ENCODE measurements around the gene AGPAT2.

The AGPAT2 gene

DNA sequence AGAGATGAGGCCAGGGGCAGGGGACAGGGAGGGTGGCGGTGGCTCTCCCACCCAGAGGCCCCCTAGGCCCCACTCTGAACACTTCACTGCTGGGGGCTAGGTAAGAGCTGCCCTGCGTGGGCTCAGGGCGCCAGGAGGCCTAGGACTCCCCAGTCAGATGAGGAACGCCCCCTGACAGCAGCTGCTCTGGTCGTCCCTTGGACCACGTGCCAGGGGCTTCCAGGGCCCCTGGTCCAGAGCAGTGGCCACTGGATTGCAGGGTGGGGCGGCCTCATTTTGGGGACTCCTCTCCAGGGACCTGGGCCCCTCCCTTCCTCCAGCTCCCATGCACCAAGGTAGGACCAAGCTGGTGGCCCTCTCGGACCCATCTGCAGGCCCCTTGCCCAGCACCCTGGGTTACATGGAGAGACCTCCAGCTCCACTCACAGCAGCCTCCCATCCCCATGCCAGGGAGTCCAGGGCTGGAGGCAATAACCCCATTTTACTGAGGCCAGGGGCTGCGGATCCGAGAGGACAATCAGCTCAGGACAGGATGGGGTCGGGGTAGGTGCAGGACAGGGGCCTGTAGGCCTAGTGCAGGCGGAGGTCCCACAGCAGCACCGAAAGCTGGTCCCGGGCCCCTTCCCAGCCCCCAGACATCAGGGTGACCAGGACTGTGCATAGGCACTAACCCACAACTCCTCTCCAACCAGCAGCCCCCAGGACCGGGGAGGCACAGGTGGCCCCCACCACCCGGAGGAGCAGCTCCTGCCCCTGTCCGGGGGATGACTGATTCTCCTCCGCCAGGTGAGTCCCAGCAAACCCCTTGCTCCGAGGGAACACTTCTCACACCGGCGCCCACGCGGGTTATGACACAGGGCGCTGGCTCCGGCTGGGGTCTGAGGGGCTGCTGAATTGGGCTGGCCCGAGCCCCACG lies 23.0 kb downstream of the AGPAT2 start:
- TF ChIP-seq SIN3A (IDR thresholded peaks at IDR 0.05; ENCODE audit: borderline replicate concordance, insufficient read depth, low read length) (no peak), REST (IDR thresholded peaks at IDR 0.05; ENCODE audit: insufficient read depth in 1 of 2, low read depth in 2 of 2, low read length in 2 of 2) (no peak), FOXP2 (optimal IDR thresholded peaks at IDR 0.05; ENCODE audit: borderline replicate concordance, extremely low read depth, extremely low read length, insufficient read depth) (no peak), POLR2AphosphoS5 (IDR thresholded peaks at IDR 0.05; ENCODE audit: low read depth, low read length) (no peak), TAF1 (IDR thresholded peaks at IDR 0.05; ENCODE audit: borderline replicate concordance, insufficient read depth, low read length) (no peak)

- no peak for TF ChIP-seq TAF1 (IDR thresholded peaks at IDR 0.05; ENCODE audit: borderline replicate concordance, insufficient read depth, low read length)
- TF ChIP-seq SIN3A (IDR thresholded peaks at IDR 0.05; ENCODE audit: borderline replicate concordance, insufficient read depth, low read length): no peak
- TF ChIP-seq FOXP2 (optimal IDR thresholded peaks at IDR 0.05; ENCODE audit: borderline replicate concordance, extremely low read depth, extremely low read length, insufficient read depth): no peak
- no peak for TF ChIP-seq REST (IDR thresholded peaks at IDR 0.05; ENCODE audit: insufficient read depth in 1 of 2, low read depth in 2 of 2, low read length in 2 of 2)
- TF ChIP-seq POLR2AphosphoS5 (IDR thresholded peaks at IDR 0.05; ENCODE audit: low read depth, low read length): no peak
Measured at GRCh38 chr9:136662656-136663581, 24.3 kb downstream of the AGPAT2 start, which contains the start of gene EGFL7. EGFL7 (plus strand) TSS chr9:136662916; CDS start chr9:136668283, 5,367 bp downstream.

GRCh38 chr9:136662326-136662655 lies 25.0 kb downstream of the AGPAT2 start:
- TF ChIP-seq FOXP2 (optimal IDR thresholded peaks at IDR 0.05; ENCODE audit: borderline replicate concordance, extremely low read depth, extremely low read length, insufficient read depth) (no peak), POLR2AphosphoS5 (IDR thresholded peaks at IDR 0.05; ENCODE audit: low read depth, low read length) (no peak), SIN3A (IDR thresholded peaks at IDR 0.05; ENCODE audit: borderline replicate concordance, insufficient read depth, low read length) (no peak), REST (IDR thresholded peaks at IDR 0.05; ENCODE audit: insufficient read depth in 1 of 2, low read depth in 2 of 2, low read length in 2 of 2) (no peak), TAF1 (IDR thresholded peaks at IDR 0.05; ENCODE audit: borderline replicate concordance, insufficient read depth, low read length) (no peak)

DNA sequence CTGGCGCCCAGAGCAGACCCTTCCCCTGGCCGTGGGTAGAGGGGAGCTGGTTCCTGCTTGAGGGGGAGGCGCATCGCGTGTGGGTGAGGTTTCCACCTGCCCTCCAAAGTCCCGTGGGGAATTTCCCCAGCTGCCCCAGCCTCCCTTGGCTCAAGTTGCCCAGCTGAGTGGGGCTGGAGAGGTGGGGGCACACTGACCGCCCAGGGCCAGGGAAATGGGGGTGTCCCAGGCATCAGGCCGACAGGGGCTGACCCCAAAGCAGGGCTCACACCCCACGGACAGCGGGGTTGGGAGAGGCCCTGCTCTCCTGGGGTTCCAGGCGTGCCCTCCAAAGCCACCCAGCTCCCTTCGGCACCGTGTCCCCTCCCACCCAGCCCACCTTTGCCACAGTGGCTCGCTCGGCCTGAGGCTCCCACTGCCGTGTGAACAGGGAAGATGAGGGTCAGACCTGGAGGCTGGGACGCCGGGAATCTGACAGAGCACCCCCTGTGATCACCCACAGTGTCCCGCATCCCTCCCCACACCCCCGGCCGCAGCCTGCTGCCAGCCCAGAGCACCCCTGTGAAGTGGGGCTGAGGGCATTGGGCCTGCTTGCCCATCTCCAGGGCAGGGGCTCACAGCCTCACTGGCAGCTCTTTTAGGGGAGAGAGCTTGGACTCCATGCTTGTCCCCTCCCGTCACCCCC lies 25.5 kb downstream of the AGPAT2 start:
- TF ChIP-seq TAF1 (IDR thresholded peaks at IDR 0.05; ENCODE audit: borderline replicate concordance, insufficient read depth, low read length) (no peak), FOXP2 (optimal IDR thresholded peaks at IDR 0.05; ENCODE audit: borderline replicate concordance, extremely low read depth, extremely low read length, insufficient read depth) (no peak), POLR2AphosphoS5 (IDR thresholded peaks at IDR 0.05; ENCODE audit: low read depth, low read length) (no peak), REST (IDR thresholded peaks at IDR 0.05; ENCODE audit: insufficient read depth in 1 of 2, low read depth in 2 of 2, low read length in 2 of 2) (no peak)

Measured in PFSK-1 (cell line).